ENCODE measurements around the gene GABRG3.

The GABRG3 gene

GRCh38 chr15:26971271-26972018, 464 bp downstream of the GABRG3 start:
- no peak for DNase-seq
- H3K27ac ChIP-seq, result no peak overlapping the region
- in situ Hi-C loops (cut with HindIII; ENCODE audit: low pct_ligation_motif_present, low sequenced_read_pairs), result no loop called here
- H3K4me3 ChIP-seq (ENCODE audit: low read depth, low read length), result peak overlapping the region; percentile 20
- no peaks in the 10 kb centered on the region for H3K27me3 ChIP-seq (replicated peaks)
- no peaks in the 10 kb centered on the region for H3K36me3 ChIP-seq (replicated peaks)
- TF ChIP-seq, protein P1, sequence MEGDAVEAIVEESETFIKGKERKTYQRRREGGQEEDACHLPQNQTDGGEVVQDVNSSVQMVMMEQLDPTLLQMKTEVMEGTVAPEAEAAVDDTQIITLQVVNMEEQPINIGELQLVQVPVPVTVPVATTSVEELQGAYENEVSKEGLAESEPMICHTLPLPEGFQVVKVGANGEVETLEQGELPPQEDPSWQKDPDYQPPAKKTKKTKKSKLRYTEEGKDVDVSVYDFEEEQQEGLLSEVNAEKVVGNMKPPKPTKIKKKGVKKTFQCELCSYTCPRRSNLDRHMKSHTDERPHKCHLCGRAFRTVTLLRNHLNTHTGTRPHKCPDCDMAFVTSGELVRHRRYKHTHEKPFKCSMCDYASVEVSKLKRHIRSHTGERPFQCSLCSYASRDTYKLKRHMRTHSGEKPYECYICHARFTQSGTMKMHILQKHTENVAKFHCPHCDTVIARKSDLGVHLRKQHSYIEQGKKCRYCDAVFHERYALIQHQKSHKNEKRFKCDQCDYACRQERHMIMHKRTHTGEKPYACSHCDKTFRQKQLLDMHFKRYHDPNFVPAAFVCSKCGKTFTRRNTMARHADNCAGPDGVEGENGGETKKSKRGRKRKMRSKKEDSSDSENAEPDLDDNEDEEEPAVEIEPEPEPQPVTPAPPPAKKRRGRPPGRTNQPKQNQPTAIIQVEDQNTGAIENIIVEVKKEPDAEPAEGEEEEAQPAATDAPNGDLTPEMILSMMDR (IDR thresholded peaks at IDR 0.05; ENCODE audit: low read depth, low read length, missing control alignments), result no peak

GRCh38 chr15:26972636-26973035, 1.7 kb downstream of the GABRG3 start:
- Histone ChIP-seq H3K36me3 (replicated peaks) (no peaks in the 10 kb centered on the region), H3K27me3 (replicated peaks) (no peaks in the 10 kb centered on the region), H3K27ac (no peak overlapping the region), H3K4me3 (ENCODE audit: low read depth, low read length) (no peak overlapping the region)
- TF ChIP-seq, protein P1 (IDR thresholded peaks at IDR 0.05; ENCODE audit: low read depth, low read length, missing control alignments), result no peak
- in situ Hi-C loops (cut with HindIII; ENCODE audit: low pct_ligation_motif_present, low sequenced_read_pairs), result no loop called here
- DNase-seq, result no peak

DNA sequence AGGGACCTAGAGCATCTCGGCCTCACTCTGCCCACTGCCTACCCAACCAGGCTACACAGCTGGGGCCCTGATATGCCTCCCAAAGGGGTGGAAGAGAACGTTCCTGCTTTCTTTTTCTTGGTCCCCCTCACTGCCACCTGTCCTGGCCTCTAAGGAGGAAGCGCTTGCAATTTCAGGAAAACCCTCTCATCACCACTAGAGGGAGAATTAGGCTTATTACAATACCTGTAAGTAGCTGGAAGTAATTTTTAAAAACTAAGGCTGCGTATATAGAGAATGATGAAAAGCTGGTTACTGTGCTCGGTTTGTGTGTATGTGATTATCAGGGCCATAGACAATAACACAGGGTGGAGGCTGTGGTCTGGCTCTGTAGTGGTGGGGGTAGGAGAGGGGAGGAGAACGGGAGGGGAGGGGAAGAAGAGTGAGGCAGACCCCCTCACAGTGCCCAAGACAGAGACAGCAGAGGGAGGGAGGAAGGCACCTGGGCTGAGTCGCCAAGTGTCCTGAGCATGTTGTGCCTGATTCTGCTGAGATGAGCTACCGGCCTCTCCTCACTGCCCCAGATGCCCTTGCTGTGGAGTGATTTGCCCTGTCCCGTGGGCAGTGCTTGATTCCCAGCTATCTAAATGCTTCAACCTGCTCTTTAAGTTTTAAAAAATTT, 3.3 kb downstream of the GABRG3 start:
- in situ Hi-C loops (cut with HindIII; ENCODE audit: low pct_ligation_motif_present, low sequenced_read_pairs), result no loop called here
- Histone ChIP-seq H3K36me3 (replicated peaks) (no peaks in the 10 kb centered on the region), H3K27ac (no peak overlapping the region), H3K27me3 (replicated peaks) (no peaks in the 10 kb centered on the region), H3K4me3 (ENCODE audit: low read depth, low read length) (no peak overlapping the region)
- TF ChIP-seq, protein P1 (IDR thresholded peaks at IDR 0.05; ENCODE audit: low read depth, low read length, missing control alignments), result peak; percentile 65
- no peak for DNase-seq

DNA sequence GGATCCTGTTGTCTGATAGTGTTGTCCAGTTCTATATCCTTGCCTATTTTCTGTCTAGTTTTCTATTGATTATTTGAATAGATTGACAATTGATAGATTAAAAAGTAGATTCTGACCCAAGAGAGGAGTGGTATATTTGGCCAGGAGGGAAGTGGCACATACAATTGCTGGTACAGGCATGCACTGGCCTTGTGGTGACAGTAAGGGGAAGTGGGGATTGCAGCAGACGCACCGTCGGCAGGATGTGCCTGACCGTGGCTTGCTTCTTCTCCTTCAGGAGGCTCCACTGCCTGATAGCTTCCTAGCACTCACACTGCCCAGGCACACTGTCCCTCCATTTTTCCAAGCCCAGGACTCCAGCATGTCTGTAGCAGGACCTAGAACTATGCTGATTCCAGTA, 10.5 kb downstream of the GABRG3 start:
- Histone ChIP-seq H3K27me3 (replicated peaks) (no peaks in the 10 kb centered on the region), H3K27ac (no peak overlapping the region), H3K4me3 (ENCODE audit: low read depth, low read length) (no peak overlapping the region), H3K36me3 (replicated peaks) (no peaks in the 10 kb centered on the region)
- in situ Hi-C loops (cut with HindIII; ENCODE audit: low pct_ligation_motif_present, low sequenced_read_pairs), result no loop called here
- no peak for DNase-seq
- TF ChIP-seq, protein P1 (IDR thresholded peaks at IDR 0.05; ENCODE audit: low read depth, low read length, missing control alignments), result no peak

GRCh38 chr15:26983822-26984221, 12.8 kb downstream of the GABRG3 start:
- TF ChIP-seq, protein P1 (IDR thresholded peaks at IDR 0.05; ENCODE audit: low read depth, low read length, missing control alignments), result peak; percentile 6
- Histone ChIP-seq H3K27me3 (replicated peaks) (no peaks in the 10 kb centered on the region), H3K36me3 (replicated peaks) (no peaks in the 10 kb centered on the region), H3K4me3 (ENCODE audit: low read depth, low read length) (no peak overlapping the region), H3K27ac (no peak overlapping the region)
- DNase-seq, result no peak
- in situ Hi-C loops (cut with HindIII; ENCODE audit: low pct_ligation_motif_present, low sequenced_read_pairs), result no loop called here
